HepG2 (cell line): ENCODE measurements around the gene TPRN. TPM values are rescaled to one million over a fixed set of nuclear protein-coding genes. Genes with fewer than 3 reads are reported as not detected.

Experiments used
- DNMT3B ChIP-seq: conservative IDR thresholded peaks from 2 replicates; pipeline ENCODE4 v1.6.1; 2016; ENCODE audit warnings: missing biosample characterization, control low read depth
- FLYWCH1 ChIP-seq: sonication (generic); formaldehyde crosslinking; IDR thresholded peaks from 2 replicates; pipeline ENCODE4 v1.8.1; 2023; ENCODE audit warnings: mild to moderate bottlenecking, missing genetic modification reagents
- FOXK1 ChIP-seq: sonication (generic); formaldehyde crosslinking; IDR thresholded peaks from 2 replicates; pipeline ENCODE4 v1.4.0; 2020; ENCODE audit warnings: low read depth, missing genetic modification reagents, borderline replicate concordance
- HMGA1 ChIP-seq: sonication (generic); formaldehyde crosslinking; conservative IDR thresholded peaks from 2 replicates; pipeline ENCODE4 v1.4.0; 2020; ENCODE audit warnings: missing genetic modification reagents
- IRF2 ChIP-seq: IDR thresholded peaks from 2 replicates; pipeline ENCODE4 v1.6.1; 2018; ENCODE audit warnings: missing genetic modification reagents, missing compliant biosample characterization
- PHF8 ChIP-seq: sonication (generic); formaldehyde crosslinking; IDR thresholded peaks from 2 replicates; pipeline ENCODE4 v1.5.0; 2020; ENCODE audit warnings: missing genetic modification reagents
- REPIN1 ChIP-seq: sonication (generic); formaldehyde crosslinking; IDR thresholded peaks from 2 replicates; pipeline ENCODE4 v1.8.0; 2022; ENCODE audit warnings: missing genetic modification reagents, low read depth, mild to moderate bottlenecking, borderline replicate concordance
- SSRP1 ChIP-seq: IDR thresholded peaks from 2 replicates; pipeline ENCODE4 v1.6.1; 2016; ENCODE audit warnings: control low read depth
- THAP11 ChIP-seq: IDR thresholded peaks from 2 replicates; pipeline ENCODE4 v1.6.1; 2016; ENCODE audit warnings: missing biosample characterization, missing genetic modification reagents
- ZC3H13 ChIP-seq: sonication (generic); formaldehyde crosslinking; IDR thresholded peaks from 2 replicates; pipeline ENCODE4 v1.8.1; 2023; ENCODE audit warnings: mild to moderate bottlenecking, missing genetic modification reagents, moderate library complexity
- ZIK1 ChIP-seq: sonication (generic); formaldehyde crosslinking; IDR thresholded peaks from 2 replicates; pipeline ENCODE4 v1.5.0; 2020; ENCODE audit warnings: mild to moderate bottlenecking, low read depth, missing genetic modification reagents, borderline replicate concordance
- ZNF292 ChIP-seq: sonication (generic); formaldehyde crosslinking; IDR thresholded peaks from 2 replicates; pipeline ENCODE4 v1.8.1; 2022; ENCODE audit warnings: mild to moderate bottlenecking, low read depth, missing genetic modification reagents, borderline replicate concordance
- ZNF34 ChIP-seq: sonication (generic); formaldehyde crosslinking; IDR thresholded peaks from 2 replicates; pipeline ENCODE4 v1.4.0; 2020; ENCODE audit warnings: mild to moderate bottlenecking, missing genetic modification reagents, borderline replicate concordance
- ZNF431 ChIP-seq: sonication (generic); formaldehyde crosslinking; IDR thresholded peaks from 2 replicates; pipeline ENCODE4 v1.9.0; 2022; ENCODE audit warnings: missing genetic modification reagents, low read depth, mild to moderate bottlenecking, borderline replicate concordance
- ZNF556 ChIP-seq: sonication (generic); formaldehyde crosslinking; IDR thresholded peaks from 2 replicates; pipeline ENCODE4 v1.4.0; 2020; ENCODE audit warnings: mild to moderate bottlenecking, missing genetic modification reagents, borderline replicate concordance
- ZNF709 ChIP-seq: sonication (generic); formaldehyde crosslinking; IDR thresholded peaks from 2 replicates; pipeline ENCODE4 v1.5.0; 2020; ENCODE audit warnings: mild to moderate bottlenecking, missing genetic modification reagents
- ZNF713 ChIP-seq: sonication (generic); formaldehyde crosslinking; IDR thresholded peaks from 2 replicates; pipeline ENCODE4 v1.4.0; 2020; ENCODE audit warnings: mild to moderate bottlenecking, missing genetic modification reagents
- ZNF761 ChIP-seq: sonication (generic); formaldehyde crosslinking; conservative IDR thresholded peaks from 2 replicates; pipeline ENCODE4 v1.4.0; 2020; ENCODE audit warnings: mild to moderate bottlenecking, missing genetic modification reagents
- polyA plus RNA-seq, 8 experiments: library from polyadenylated mRNA; depleted of rRNA in 3 of 8; stranded (reverse) in 7 of 8; unstranded in 1 of 8; fragments of >200 nt; fragmentation: Illumina TruSeq in 4 of 8; extraction: Trizol in 4 of 8; gene quantifications; 2 replicates each; pipeline versions ENCODE4 v1.2.1 to v1.2.3, GENCODE V29; 2011 to 2016; ENCODE audit warnings: low read depth in 4 of 8, missing spikeins in 1 of 8, mixed read lengths in 1 of 8; ENCODE audit not compliant: insufficient read depth in 1 of 8
- total RNA-seq, 5 experiments: library from RNA; depleted of rRNA; stranded (reverse); fragments of >200 nt; fragmentation: Illumina TruSeq; extraction: Trizol; gene quantifications; 2 replicates each; pipeline ENCODE4 v1.2.3, GENCODE V29; 2016; ENCODE audit warnings: low read depth in 1 of 5
- TF ChIP-seq, protein P1 (sequence below): sonication (generic); formaldehyde crosslinking; IDR thresholded peaks from 2 replicates; pipeline ENCODE4 v1.9.0; 2022; ENCODE audit warnings: missing genetic modification reagents, mild to moderate bottlenecking, borderline replicate concordance
- TF ChIP-seq, protein P2 (sequence below): IDR thresholded peaks from 2 replicates; pipeline ENCODE4 v1.6.1; 2016
- TF ChIP-seq, protein P3 (sequence below), 2 experiments: fragments of 450-650 bp in 1 of 2; sonication (generic) in 1 of 2; formaldehyde crosslinking; IDR thresholded peaks; 2 replicates each; pipeline versions ENCODE4 v1.5.0 to v1.8.0; 2020 to 2022; ENCODE audit warnings: mild to moderate bottlenecking in 1 of 2, missing genetic modification reagents in 1 of 2

The TPRN gene
- total and polyA plus RNA-seq, 2 of the 13 experiments (the other 11 are each of a cell fraction or from before 2014, with no cell fraction given) = 10.1 to 19.2 TPM

DNA sequence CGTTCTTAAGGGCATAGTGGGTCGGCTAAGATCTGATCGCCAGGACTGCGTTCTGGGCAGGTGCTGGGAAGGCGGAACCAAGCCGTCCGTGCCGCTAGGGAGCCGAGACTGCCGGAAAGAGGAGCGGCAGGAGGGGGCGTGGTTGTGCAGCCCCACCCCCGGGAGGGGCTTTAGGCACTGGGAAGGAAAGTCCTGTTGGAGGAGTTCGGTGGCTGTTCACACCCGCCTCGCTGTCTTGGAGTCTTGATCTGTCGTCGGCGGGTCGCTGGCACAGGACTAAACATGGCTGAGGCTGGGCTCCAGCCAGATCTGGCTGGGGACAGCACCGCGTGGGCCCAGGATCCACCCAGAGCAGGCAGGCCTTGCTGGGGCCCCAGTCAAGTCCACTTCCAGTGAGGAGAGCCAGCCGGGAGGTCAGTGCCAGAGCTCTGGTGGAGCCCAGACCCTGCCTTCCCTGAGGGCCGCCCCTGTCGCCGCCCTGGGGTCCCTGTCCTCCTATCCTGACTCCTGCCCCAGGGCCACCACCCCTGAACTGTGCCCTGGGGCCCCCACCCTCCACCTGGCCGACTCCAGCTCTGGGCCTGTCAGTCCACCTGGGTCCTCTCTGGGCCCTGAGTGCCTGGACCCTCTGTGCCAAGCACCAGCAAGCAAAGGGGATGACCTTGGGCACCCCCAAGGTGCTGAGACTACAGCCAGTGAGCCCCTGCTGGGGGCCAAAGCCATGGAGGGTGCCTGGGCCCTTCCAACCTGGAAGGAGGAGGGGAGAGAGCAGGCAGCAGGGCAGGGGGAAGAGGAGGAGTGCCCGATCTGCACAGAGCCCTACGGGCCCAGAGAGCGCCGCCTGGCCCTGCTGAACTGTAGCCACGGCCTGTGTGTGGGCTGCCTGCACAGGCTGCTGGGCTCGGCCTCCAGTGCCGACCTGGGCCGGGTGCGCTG lies 17.0 kb upstream of the TPRN start (continued):
- TF ChIP-seq REPIN1 (CRISPR knock-in tag) = peak; percentile 20; the same call in 1 of the 2 replicates
- 0 out of 2 replicates have a peak, but pooled peaks have one; percentile 24 for TF ChIP-seq PHF8 (CRISPR knock-in tag)
- TF ChIP-seq ZIK1 (CRISPR knock-in tag) = peak; percentile 82
- no peak for TF ChIP-seq FLYWCH1 (CRISPR knock-in tag)
- no peak for TF ChIP-seq ZNF292 (CRISPR knock-in tag)
- TF ChIP-seq, protein P1, sequence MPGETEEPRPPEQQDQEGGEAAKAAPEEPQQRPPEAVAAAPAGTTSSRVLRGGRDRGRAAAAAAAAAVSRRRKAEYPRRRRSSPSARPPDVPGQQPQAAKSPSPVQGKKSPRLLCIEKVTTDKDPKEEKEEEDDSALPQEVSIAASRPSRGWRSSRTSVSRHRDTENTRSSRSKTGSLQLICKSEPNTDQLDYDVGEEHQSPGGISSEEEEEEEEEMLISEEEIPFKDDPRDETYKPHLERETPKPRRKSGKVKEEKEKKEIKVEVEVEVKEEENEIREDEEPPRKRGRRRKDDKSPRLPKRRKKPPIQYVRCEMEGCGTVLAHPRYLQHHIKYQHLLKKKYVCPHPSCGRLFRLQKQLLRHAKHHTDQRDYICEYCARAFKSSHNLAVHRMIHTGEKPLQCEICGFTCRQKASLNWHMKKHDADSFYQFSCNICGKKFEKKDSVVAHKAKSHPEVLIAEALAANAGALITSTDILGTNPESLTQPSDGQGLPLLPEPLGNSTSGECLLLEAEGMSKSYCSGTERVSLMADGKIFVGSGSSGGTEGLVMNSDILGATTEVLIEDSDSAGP (CRISPR knock-in tag) = peak; percentile 71; the same call in 1 of the 2 replicates
- TF ChIP-seq ZNF556 (CRISPR knock-in tag) = peak; percentile 10; the same call in 1 of the 2 replicates
- TF ChIP-seq HMGA1 (CRISPR knock-in tag) = no peak
- 0 out of 2 replicates have a peak, but pooled peaks have one; percentile 20 for TF ChIP-seq ZNF431 (CRISPR knock-in tag)
- TF ChIP-seq, protein P2, sequence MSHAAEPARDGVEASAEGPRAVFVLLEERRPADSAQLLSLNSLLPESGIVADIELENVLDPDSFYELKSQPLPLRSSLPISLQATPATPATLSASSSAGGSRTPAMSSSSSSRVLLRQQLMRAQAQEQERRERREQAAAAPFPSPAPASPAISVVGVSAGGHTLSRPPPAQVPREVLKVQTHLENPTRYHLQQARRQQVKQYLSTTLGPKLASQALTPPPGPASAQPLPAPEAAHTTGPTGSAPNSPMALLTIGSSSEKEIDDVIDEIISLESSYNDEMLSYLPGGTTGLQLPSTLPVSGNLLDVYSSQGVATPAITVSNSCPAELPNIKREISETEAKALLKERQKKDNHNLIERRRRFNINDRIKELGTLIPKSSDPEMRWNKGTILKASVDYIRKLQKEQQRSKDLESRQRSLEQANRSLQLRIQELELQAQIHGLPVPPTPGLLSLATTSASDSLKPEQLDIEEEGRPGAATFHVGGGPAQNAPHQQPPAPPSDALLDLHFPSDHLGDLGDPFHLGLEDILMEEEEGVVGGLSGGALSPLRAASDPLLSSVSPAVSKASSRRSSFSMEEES = 0 out of 2 replicates have a peak, but pooled peaks have one; percentile 20
- TF ChIP-seq ZC3H13 (CRISPR knock-in tag) = peak; percentile 36
- peak; percentile 48; the same call in 1 of the 2 replicates for TF ChIP-seq ZNF34 (CRISPR knock-in tag)
- TF ChIP-seq, protein P3, sequence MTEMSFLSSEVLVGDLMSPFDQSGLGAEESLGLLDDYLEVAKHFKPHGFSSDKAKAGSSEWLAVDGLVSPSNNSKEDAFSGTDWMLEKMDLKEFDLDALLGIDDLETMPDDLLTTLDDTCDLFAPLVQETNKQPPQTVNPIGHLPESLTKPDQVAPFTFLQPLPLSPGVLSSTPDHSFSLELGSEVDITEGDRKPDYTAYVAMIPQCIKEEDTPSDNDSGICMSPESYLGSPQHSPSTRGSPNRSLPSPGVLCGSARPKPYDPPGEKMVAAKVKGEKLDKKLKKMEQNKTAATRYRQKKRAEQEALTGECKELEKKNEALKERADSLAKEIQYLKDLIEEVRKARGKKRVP (CRISPR knock-in tag; IDR thresholded peaks at IDR 0.05) = no peak
- peak; percentile 35; the same call in 1 of the 2 replicates for TF ChIP-seq IRF2 (CRISPR knock-in tag)
- peak; percentile 38; the same call in 1 of the 2 replicates for TF ChIP-seq SSRP1 (CRISPR knock-in tag)
- 0 out of 2 replicates have a peak, but pooled peaks have one; percentile 79 for TF ChIP-seq ZNF713
- TF ChIP-seq ZNF761 (CRISPR knock-in tag) = peak; percentile 53; the same call in 1 of the 2 replicates
- TF ChIP-seq THAP11 (CRISPR knock-in tag) = peak; percentile 48
- TF ChIP-seq ZNF709 (CRISPR knock-in tag) = peak; percentile 75; the same call in 1 of the 2 replicates
- no peak; the same call in 1 of the 2 replicates for TF ChIP-seq FOXK1 (CRISPR knock-in tag)
- no peak for TF ChIP-seq DNMT3B (CRISPR knock-in tag)
